Pancreas (tissue), 10 donors: ENCODE measurements around the gene PRLH. TPM values are rescaled to one million over a fixed set of nuclear protein-coding genes. Genes with fewer than 3 reads are reported as not detected.

ENCODE experiments used
- ATAC-seq, 4 donors: fragments of 200-7000 bp; cut with Tn5 transposase; one replicate each; pipeline versions ENCODE4 v1.8.0 to v1.9.1; 2020; ENCODE audit warnings: mild to moderate bottlenecking in 4 of 4, moderate library complexity in 4 of 4
- DNase-seq, 6 donors: peaks; one replicate each; pipeline ENCODE4 v3.0.0-alpha.2; 2020
- FAIRE-seq: peaks from 2 replicates; lab custom pipeline; 2012; peaks lifted over from hg19 to GRCh38; lab: Jason Lieb, UNC
- H3K27ac ChIP-seq, 4 donors: fragments of 200-600 bp; sonication (generic); 1 replicate in 3 of 4; 2 replicates in 1 of 4; pipeline versions ENCODE4 v1.5.0 to v1.8.0; 2020
- H3K27me3 ChIP-seq, 4 donors: fragments of 200-600 bp; one replicate each; pipeline ENCODE4 v1.8.0; 2021
- H3K36me3 ChIP-seq, 3 donors: fragments of 200-600 bp; sonication (generic) in 1 of 3; one replicate each; pipeline versions ENCODE4 v1.5.0 to v1.8.0; 2020 to 2021
- H3K4me1 ChIP-seq, 3 donors: fragments of 200-600 bp; one replicate each; pipeline ENCODE4 v1.8.0; 2021
- H3K4me3 ChIP-seq, 4 donors: fragments of 200-600 bp; sonication (generic) in 2 of 4; one replicate each; pipeline versions ENCODE4 v1.5.0 to v1.8.0; 2020 to 2021
- H3K9me3 ChIP-seq, 4 donors: fragments of 200-600 bp; one replicate each; pipeline ENCODE4 v1.8.0; 2021
- CTCF ChIP-seq, 4 donors: fragments of 200-600 bp; sonication (generic) in 3 of 4; IDR thresholded peaks; one replicate each; pipeline versions ENCODE4 v1.5.0 to v1.8.0; 2021; ENCODE audit warnings: antibody characterized with exemption in 4 of 4
- WGBS, 2 donors: extraction: QIAGEN DNeasy Blood & Tissue Kit; methylation state at CpG; one replicate each; pipeline ENCODE4 v1.1.7; 2013; 5-methylcytosine and 5-hydroxymethylcytosine counted together
- intact Hi-C, 3 donors: fragments of 100-400 bp; cut with DNase I; formaldehyde crosslinking; loops; one replicate each; pipeline versions ENCODE4 v1.11.1 to v1.14.2; 2022
- polyA plus RNA-seq, 2 donors: library from polyadenylated mRNA; stranded (reverse); fragments of 200-250 nt; gene quantifications; one replicate each; pipeline ENCODE4 v1.2.3, GENCODE V29; 2013
- total RNA-seq, 6 donors: library from RNA; stranded (reverse); fragmentation: NEBNext Ultra II Directional in 4 of 6; extraction: Animal tissue kit (Norgen Biotek cat#: 25700) in 4 of 6; gene quantifications; one replicate each; pipeline versions ENCODE4 v1.2.1 to v1.2.4, GENCODE V29; 2021 to 2023
- donor health status: healthy with polysubstance abuse.
- donor health status: DM: no; HTN: no; CAD: no; lungs with moderate emphysema.
- donor health status: DM: no; HTN: no; CAD: no.
- donor health status: control.
- donor health status: control.
- donor health status: Bipolar disorder and iron deficiency.
- donor health status: DM: yes; HTN: yes; CAD: no.
- donor health status: DM: no; HTN: no; CAD: no.
- donor health status: DM: no; HTN: no; CAD: no.
- donor health status: DM: yes; HTN: yes; CAD: no.

Gene PRLH
- total and polyA plus RNA-seq, 8 donors, result not detected

GRCh38 chr2:237538901-237539300, 27.5 kb upstream of the PRLH start:
- WGBS, 2 donors, result 95% methylated on average over 18 of the region's 18 CpGs
- H3K9me3 ChIP-seq, result no peaks in the 10 kb centered on the region
- DNase-seq, result no peak
- H3K4me1 ChIP-seq, result no peaks in the 10 kb centered on the region
- no peak for FAIRE-seq
- no peaks in the 10 kb centered on the region for H3K27me3 ChIP-seq
- H3K4me3 ChIP-seq, result no peak overlapping the region
- H3K36me3 ChIP-seq, result no peaks in the 10 kb centered on the region
- TF ChIP-seq CTCF (IDR thresholded peaks at IDR 0.05), result no peak
- no peak overlapping the region for H3K27ac ChIP-seq
- no peak for ATAC-seq
- intact Hi-C loops, result no loop called here

GRCh38 chr2:237539681-237540080, 26.7 kb upstream of the PRLH start:
- Histone ChIP-seq H3K36me3 (no peaks in the 10 kb centered on the region), H3K9me3 (no peaks in the 10 kb centered on the region), H3K27me3 (no peaks in the 10 kb centered on the region), H3K4me1 (no peaks in the 10 kb centered on the region), H3K27ac (no peak overlapping the region), H3K4me3 (no peak overlapping the region)
- intact Hi-C loops, result no loop called here
- no peak for TF ChIP-seq CTCF (IDR thresholded peaks at IDR 0.05)
- ATAC-seq, result no peak
- FAIRE-seq, result no peak
- WGBS, 2 donors, result 69 to 70% methylated on average over 6 of the region's 6 CpGs
- no peak for DNase-seq

- DNase-seq (no peak), FAIRE-seq (no peak), ATAC-seq (no peak)
- Histone ChIP-seq H3K27ac (no peak overlapping the region), H3K27me3 (no peaks in the 10 kb centered on the region), H3K9me3 (no peaks in the 10 kb centered on the region), H3K36me3 (no peaks in the 10 kb centered on the region), H3K4me3 (no peak overlapping the region), H3K4me1 (no peaks in the 10 kb centered on the region)
- WGBS, 2 donors, result 89 to 90% methylated on average over 13 of the region's 13 CpGs
- TF ChIP-seq CTCF (IDR thresholded peaks at IDR 0.05), result no peak
- intact Hi-C loops, result no loop called here
Measured at GRCh38 chr2:237540223-237540775, 26.1 kb upstream of the PRLH start.

GRCh38 chr2:237540823-237541222, 25.6 kb upstream of the PRLH start:
- Histone ChIP-seq H3K4me3 (no peak overlapping the region), H3K9me3 (no peaks in the 10 kb centered on the region), H3K36me3 (no peaks in the 10 kb centered on the region), H3K27me3 (no peaks in the 10 kb centered on the region), H3K27ac (no peak overlapping the region), H3K4me1 (no peaks in the 10 kb centered on the region)
- 60 to 65% methylated on average over 6 of the region's 6 CpGs for WGBS, 2 donors
- no peak for DNase-seq
- no peak for FAIRE-seq
- ATAC-seq, result peak in 3 of 4 donors; percentile 16 to 64 (median 53)
- intact Hi-C loops, result no loop called here
- no peak for TF ChIP-seq CTCF (IDR thresholded peaks at IDR 0.05)

DNA sequence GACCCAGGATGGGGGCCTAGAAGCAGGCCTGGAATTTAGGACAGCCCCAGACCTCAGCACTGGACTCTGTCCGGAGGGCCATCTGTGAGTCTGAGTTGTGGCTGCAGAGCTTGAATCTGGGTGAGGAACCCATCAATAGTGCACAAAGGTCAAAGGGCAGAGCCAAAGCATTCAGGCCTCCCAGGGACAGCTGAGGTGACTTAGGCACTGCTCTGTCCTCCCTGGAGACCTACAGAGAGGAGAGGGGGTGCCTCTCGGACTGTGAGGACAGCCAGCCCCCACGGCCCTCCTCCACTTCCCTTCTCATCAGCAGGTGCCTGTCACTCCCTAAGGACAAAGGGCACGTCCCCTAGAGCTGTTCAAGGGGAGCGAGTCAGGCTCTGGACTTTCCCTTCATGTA, 25.1 kb upstream of the PRLH start:
- no peaks in the 10 kb centered on the region for H3K27me3 ChIP-seq

More for the DNA sequence above, 25.1 kb upstream of the PRLH start:
- Histone ChIP-seq H3K36me3 (no peaks in the 10 kb centered on the region), H3K27ac (no peak overlapping the region), H3K4me1 (no peaks in the 10 kb centered on the region), H3K9me3 (no peaks in the 10 kb centered on the region), H3K4me3 (no peak overlapping the region)
- FAIRE-seq, result no peak
- intact Hi-C loops, result no loop called here
- 90 to 92% methylated on average over 5 of the region's 5 CpGs for WGBS, 2 donors
- DNase-seq, result no peak
- ATAC-seq, result no peak
- no peak for TF ChIP-seq CTCF (IDR thresholded peaks at IDR 0.05)
